H1 (cell line): ENCODE measurements around the gene LPIN2. TPM values are rescaled to one million over a fixed set of nuclear protein-coding genes. Genes with fewer than 3 reads are reported as not detected.

Source experiments
- CHD1 ChIP-seq: IDR thresholded peaks from 2 replicates; pipeline ENCODE4 v1.6.1; 2012; ENCODE audit warnings: low read depth, low read length, improper control_type of control experiment
- TAF1 ChIP-seq: IDR thresholded peaks from 2 replicates; pipeline ENCODE4 v1.6.1; 2011; ENCODE audit warnings: mild to moderate bottlenecking, low read depth, low read length
- polyA plus RNA-seq, 7 experiments: library from polyadenylated mRNA; depleted of rRNA in 3 of 7; stranded (reverse) in 5 of 7; unstranded in 2 of 7; fragments of >200 nt in 5 of 7; fragments of 200-250 nt in 2 of 7; gene quantifications; 1 replicate in 5 of 7; 2 replicates in 1 of 7; 4 replicates in 1 of 7; pipeline versions ENCODE4 v1.2.1 to v1.2.3, GENCODE V29; 2011 to 2013; ENCODE audit warnings: missing spikeins in 2 of 7, mixed read lengths in 2 of 7
- total RNA-seq: library from RNA; stranded (reverse); fragmentation: NEBNext Ultra II Directional; extraction: Animal tissue kit (Norgen Biotek cat#: 25700); gene quantifications from 2 replicates; pipeline ENCODE4 v1.2.1, GENCODE V29; 2021
- TF ChIP-seq, protein P1 (sequence below): IDR thresholded peaks from 2 replicates; pipeline ENCODE4 v1.6.1; 2012; ENCODE audit warnings: low read length, inconsistent platforms

Gene LPIN2
- total and polyA plus RNA-seq, 2 of the 8 experiments (the other 6 are each of a cell fraction or from before 2014, with no cell fraction given), result 7.4 to 14.2 TPM

DNA sequence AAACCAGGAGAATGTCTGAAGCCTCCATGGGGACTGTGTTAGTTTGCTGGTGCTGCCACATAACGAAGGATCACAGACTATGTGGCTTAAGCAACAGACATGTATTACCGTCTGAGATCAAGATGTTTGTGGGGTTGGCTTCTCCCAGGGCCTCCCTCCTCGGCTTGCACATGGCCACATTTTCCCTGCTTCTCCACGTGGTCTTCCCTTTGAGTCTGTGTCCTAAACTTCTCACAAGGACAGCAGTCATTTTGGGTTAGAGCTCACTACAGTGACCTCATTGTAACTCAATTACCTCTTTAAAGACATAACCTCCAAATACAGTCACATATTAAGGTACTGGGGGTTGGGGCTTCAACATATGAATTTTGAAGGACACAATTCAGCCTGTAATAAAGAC lies 44.6 kb upstream of the LPIN2 start (continued):
- no peak for TF ChIP-seq CHD1
- no peak for TF ChIP-seq TAF1
- TF ChIP-seq, protein P1, sequence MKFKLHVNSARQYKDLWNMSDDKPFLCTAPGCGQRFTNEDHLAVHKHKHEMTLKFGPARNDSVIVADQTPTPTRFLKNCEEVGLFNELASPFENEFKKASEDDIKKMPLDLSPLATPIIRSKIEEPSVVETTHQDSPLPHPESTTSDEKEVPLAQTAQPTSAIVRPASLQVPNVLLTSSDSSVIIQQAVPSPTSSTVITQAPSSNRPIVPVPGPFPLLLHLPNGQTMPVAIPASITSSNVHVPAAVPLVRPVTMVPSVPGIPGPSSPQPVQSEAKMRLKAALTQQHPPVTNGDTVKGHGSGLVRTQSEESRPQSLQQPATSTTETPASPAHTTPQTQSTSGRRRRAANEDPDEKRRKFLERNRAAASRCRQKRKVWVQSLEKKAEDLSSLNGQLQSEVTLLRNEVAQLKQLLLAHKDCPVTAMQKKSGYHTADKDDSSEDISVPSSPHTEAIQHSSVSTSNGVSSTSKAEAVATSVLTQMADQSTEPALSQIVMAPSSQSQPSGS, result no peak
